IPS-NIHi7 (cell line): ENCODE measurements around the gene BACH2.
A peak's percentile ranks its signal among the peaks of the same experiment; 100 is the strongest.
"Not testable (repeated sequence)": the region's sequence is repeated elsewhere in the genome, so short reads cannot be mapped to it uniquely, and the experiment has no call there.

Experiments used
- DNase-seq: peaks from one replicate; pipeline ENCODE4 v3.0.0; 2012; ENCODE audit warnings: mixed read lengths; ENCODE audit errors: extremely low spot score

The BACH2 gene

GRCh38 chr6:89910001-89910901, 386.4 kb downstream of the BACH2 start:
- not testable (repeated sequence) for DNase-seq

GRCh38 chr6:89895276-89895874, 401.3 kb downstream of the BACH2 start:
- DNase-seq: peak; percentile 86

- DNase-seq: no peak
Observed at GRCh38 chr6:89894169-89894568, 402.5 kb downstream of the BACH2 start, which contains the start of gene GJA10. Gene GJA10, plus strand, starts transcription at chr6:89894469. Its CDS starts 0 bp downstream, at chr6:89894469.

- not testable (repeated sequence) for DNase-seq
Observed at GRCh38 chr6:89892577-89892976, 404.1 kb downstream of the BACH2 start.

- not testable (repeated sequence) for DNase-seq
Observed at GRCh38 chr6:89890845-89891528, 405.7 kb downstream of the BACH2 start.

GRCh38 chr6:89888871-89889270, 407.8 kb downstream of the BACH2 start:
- no peak for DNase-seq

- DNase-seq: no peak
Observed at GRCh38 chr6:89888138-89888514, 408.5 kb downstream of the BACH2 start.

GRCh38 chr6:89887452-89888137, 409.0 kb downstream of the BACH2 start:
- DNase-seq: peak; percentile 52

- DNase-seq: no peak
Observed at GRCh38 chr6:89886378-89887120, 410.1 kb downstream of the BACH2 start.
